HG03175 (cell line): ENCODE results near the gene SH2B2.
"Not testable (repeated sequence)": the region's sequence is repeated elsewhere in the genome, so short reads cannot be mapped to it uniquely, and the experiment has no call there.

Source experiments
- ATAC-seq: cut with Tn5 transposase; IDR thresholded peaks from one replicate; pipeline ENCODE4 v1.9.1; 2021; ENCODE audit warnings: mild to moderate bottlenecking, moderate library complexity; ENCODE audit not compliant: unreplicated experiment

SH2B2 gene

DNA sequence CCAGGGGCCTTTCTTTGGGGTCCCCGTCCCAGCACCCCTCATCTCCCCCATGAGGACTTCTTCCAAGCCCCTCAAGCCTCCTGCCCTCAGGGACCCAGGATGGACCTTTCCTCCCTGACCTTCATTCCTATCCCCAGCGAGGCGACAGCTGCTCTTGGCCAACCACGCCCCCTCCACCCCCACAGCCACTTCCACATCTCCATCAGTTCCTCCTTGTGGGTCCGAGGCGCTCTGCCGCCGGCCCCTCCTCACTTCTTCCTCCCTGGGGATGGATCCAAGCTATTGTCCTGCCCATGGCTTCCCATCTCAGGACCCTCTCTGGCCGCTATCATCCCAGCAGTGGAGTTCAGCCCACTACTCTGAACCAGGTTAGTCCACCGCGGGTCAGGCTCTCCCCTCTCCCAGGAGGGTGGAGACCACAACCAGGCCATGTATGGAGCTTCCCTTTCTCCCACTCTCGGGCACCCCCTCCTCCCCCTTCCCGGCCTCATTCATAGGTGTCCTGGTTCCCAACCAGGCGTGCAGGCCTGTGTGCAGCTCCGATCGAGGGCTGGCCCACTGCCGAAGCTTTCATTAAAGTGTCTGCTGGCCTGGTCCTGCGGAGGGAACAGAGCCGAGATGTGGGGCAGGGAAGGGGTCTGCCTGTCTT, 1.7 kb upstream of the SH2B2 start:
- no peak for ATAC-seq

DNA sequence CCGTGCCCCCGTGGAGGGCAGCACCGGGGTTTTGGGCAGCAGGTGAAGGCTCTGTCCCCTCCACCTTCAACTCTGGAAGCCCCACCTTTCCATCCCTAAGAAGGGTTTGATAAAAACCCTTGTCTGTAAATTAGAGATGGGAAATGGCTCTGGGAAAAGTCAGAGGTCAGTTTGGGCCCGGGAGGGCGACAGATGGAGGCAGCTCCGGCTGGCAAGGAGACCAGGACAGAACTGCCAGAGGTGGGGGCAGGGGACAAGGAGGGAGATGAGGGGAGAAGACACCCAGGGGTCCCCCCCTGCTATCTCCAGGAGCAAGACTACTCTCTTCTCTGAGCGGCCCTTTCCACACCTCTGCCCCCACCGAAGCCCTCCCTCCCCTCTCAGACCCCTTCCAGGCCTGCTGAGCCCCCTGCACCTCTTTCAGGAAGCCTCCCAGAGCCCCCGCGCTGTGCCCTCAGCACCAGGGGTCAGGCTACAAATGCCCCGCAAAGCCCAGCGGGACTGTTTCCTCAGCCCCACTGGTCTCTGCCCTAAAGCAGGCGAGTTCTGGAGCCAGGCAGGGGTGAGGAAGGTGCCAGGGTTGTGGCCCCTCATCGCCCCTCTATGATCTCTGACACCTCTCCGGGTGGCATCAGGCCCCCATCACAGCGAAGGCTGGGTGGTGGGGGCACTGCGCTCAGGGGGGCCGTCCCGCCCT, 980 bp upstream of the SH2B2 start:
- ATAC-seq, result no peak

DNA sequence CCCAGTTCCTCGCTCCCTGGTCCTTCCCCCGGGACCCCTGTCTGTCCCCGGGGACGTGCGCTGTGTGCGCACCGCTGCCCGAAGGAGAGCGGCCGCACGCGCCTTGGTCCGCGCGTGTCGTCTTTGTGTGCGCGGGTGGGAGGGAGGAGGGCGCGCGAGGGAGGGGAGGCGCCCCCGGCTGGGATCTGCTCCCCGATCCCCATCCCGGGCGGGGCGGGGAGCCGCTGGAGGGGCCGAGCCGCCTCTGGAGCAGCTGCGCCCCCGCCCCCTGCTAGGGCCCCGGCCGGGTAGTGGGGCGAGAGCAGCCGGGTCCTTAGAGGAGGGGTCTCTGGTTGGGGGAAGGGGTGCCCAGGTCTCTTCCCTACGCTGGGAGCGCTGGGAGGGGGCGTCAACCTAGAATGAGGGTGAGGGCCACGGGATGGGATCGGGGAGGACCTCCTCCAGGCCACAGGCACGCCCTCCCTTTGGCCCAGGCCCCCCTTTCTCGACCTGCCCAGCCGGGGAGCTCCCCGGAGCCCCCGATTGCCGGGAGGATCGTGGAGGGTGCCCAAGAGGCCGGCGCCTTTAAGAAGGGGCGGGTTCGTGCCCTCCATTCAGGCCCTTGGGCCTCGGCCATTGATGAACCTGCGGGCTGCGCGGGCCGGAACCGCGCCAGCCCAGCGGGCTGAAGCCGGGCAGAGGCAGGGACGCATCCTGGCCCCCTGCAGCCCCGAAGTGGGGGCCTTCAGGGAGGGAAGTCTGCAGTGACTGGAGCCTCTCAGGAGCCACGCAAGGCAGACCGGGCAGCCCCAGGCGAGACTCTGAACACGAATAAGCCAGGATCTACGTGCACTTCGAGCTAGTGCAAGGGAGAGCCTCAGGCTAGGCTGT, 678 bp downstream of the SH2B2 start:
- peak; percentile 13 for ATAC-seq

DNA sequence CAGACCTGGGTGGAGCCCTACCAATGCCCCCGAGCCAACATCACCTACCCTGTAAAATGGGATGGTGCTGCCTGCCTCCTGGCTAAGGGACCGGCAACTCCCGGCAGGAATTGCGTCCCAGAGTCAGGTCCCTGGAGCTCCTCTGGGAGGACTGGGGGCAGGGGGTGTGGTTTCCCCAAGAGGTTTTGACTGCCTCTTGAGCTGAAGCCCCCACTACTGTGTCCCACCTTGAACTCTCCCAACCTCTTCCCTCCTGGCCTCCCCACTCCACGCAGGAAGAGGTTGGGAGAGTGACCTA, 1.3 kb downstream of the SH2B2 start:
- no peak for ATAC-seq

DNA sequence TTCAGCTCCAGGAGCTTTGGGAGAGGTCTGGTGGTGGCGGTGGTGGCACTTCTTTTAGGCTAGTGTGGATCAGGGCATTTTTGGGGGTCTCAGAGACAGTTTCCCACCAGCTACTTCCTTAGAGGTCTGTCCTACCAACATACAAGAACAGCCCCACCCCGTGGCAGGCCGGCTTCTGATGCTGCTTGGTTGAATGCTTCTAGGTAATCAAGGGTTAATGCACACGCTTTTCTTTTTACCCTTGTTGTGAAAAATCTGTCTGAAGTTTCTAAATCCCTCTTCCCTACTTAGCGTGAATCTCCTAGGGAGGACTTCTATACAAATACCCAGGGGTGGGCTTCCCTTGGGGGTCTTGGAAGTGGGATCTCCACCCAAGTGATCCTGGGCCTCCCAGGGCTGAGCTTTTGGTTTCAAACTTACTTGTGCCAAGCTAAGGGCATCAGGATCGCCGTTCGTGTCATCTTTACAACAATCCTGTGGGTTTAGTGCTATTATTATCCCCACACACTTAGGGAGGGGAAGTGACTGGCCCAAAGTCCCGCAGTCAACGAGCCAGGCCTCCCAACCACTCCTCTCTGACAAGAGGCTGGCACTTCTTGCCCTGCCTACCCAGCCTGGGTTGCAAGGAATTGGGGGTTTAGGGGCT, 1.7 kb downstream of the SH2B2 start:
- no peak for ATAC-seq

DNA sequence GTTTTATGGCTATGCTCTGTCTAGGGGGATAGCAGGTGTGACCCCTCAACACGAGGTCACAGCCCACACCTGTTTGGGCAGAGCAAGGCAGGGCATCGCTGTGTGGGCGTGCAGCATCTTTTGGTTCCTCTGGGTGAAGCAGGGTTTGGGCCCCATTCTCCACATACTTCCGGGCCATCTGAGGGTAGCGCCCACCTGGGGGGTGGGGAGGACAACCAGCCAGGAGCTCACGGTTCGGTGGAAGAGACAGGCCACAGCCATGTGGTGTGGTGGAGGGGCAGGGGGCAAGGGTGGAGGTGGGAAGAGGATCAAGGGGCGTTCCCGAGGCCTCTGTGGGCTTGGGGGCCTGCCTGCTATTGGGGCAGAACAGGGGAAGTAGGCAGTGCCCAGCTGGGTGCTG, 2.4 kb downstream of the SH2B2 start:
- ATAC-seq, result no peak

DNA sequence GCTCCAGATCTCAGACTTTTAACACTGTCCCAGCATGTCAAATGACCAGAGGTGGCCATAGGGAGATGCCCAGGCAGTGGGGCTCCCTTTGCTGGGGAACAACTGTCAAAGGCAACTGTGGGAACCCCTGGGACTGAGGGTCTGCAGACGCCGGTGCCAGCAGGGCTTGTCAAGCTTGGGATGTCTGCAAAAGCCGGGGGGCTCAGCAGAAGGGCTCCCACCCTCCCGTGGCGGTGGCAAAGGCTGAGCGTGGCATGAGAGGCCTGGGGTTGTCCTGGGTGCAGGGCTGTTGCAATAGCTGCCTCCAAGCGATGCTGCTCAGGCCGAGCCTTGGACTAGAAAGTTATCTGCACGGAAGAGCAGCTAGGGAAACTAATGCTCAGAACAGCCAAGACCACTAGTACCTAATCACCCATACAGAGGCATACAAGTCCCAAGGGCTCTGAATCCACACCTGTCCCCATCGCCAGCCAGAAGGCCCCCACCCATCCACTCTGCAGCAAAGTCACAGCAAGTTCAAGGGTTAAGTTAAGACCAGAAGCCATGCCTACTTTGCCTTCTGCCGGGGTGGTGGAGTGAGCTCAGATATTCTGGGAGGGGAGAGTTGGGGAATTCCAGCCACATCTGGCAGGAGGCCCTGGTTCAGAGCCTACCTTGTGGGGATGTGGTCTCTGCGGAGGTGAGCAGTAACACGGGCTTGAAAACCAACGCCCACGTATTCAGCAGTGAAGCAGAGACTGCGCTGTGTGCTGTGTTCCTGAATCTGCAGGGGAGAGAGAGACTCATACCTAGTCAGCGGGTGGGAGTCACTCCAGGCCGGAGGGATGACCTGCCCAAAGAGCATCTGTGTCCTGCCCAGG, 4.6 kb downstream of the SH2B2 start:
- ATAC-seq, result peak; percentile 34

DNA sequence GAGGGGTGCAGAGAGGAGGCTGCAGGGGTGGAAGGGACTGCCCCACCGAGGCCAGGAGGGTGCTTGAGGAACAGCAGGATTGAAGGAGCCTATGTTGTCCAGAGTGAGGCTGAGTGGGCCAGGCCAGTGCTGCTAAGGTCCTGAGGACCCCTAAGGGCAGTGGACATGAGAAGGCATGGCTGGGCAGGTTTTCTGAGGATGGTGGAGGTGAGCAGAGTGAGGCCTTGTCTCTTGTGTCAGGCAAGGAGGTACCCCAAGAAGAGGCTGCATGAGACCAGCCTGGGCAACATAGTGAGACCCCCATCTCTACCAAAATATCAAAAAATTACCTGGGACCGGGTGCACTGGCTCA, 5.2 kb downstream of the SH2B2 start:
- ATAC-seq, result no peak

DNA sequence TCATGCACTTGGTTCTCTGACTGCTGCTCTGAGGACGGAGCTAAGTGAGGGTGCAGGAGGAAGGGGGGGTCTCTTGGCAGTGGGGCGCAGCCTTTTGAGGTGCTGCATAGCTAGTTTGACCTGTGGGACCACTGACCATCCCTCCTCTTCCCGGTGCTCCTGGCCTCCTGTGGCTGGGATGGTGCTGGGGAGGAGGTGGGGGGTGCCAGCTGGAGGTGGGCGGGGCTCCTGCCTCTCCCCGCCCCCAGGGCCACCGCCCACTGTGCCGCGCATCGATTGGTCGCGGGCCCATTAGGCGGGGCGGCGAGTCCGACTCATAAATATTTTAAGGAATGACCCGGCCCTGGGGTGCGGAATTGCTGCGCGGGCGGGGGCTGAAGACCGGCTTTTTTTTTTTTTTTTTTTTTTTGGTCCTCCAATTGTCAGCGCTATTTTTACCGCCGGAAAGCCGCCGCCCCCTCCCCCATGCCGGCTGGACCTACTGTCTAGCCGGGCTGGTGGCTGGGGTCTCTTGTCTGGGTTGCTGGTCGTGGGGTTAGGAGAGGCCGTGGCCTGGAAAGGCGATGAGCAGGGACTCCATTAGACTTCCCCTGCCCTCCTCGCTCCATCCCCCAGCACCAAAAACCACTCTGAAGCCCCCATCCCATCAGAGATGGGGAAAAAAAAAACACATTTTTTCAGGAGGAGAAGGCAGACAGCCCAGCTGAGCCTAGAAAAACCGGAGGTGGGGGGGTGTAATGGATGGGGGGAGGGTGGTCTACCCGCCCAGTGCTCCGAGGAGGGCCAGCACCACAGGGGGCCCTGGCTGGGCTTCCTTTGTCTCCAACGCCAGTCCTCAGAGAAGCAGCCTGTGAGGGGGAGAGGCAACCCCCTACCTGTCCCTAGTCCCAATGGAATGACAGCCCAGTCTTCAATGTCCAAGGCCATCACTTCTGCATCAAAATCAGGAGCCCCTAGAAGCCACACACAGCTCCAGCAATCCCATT, 6.4 kb downstream of the SH2B2 start:
- no peak for ATAC-seq

DNA sequence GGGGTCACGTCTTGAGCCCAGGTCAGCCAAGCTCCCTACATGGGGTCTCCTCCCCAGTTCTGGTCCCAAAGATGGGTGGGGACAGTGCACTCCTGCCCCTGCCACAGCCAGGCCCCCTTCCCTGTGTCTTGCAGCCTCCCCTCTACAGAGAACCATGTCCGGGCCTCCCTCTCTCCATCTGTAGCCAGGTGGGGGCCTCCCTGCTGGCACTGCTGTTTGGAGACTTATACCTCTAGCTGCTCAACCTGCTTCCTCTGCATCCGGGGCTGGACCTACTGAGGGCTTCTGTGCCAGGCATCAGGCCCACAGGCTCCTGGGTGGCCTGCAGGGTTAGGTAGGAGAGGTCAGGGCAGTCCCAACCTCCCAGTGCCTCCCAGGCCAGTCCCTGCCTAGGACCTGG, 7.9 kb downstream of the SH2B2 start:
- no peak for ATAC-seq

DNA sequence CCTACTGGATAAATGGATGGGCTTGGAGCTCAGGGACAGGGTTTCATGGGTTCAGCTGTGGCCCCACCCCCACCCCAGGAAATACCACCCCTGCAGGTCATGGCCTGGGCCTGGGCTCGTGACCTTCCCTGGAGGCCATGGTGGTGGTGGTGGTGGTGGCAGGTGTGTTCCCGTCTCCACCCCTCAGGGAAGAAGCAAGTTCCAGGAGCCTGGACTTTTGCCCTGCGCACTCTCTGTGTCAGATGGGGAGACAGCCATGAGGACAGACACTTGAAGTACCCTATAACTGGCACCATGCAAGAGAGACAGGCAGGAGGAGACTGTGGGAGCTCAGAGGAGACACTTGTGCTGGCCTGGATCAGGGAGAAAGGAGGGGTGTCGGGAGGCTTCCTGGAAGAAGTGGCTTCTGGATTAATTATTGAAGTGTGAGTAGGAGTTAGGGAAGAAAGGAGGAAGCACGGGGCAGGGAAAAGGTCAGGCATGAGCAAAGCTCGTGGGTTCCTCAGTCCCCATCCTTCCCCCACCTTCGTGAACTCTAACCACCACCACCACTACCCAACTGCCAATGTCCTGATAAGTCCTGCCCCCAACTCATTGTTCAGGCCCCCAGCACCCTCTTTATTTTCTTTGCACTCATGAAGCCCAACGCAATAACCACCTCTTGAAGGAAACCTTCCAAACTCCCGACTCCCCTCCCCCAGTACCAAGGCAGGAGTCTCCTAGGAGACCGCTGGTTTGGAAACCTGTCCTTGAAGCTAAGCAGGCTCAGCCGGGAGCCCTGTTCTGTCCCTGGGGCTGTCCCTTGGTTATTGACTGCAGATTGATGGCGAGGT, 8.9 kb downstream of the SH2B2 start:
- ATAC-seq, result no peak

DNA sequence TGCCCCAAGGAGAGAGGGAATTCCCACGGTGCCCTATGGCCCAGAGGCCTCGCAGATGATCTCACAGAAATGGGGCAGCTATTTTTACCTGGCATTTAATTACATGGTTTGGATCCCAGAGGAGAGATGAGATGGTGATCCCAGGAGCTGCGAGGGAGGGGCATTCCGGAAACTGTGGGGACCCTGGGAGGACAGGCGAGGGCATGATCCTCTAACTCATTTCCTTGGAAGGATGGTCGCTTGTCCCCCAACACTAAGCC, 9.4 kb downstream of the SH2B2 start:
- no peak for ATAC-seq

DNA sequence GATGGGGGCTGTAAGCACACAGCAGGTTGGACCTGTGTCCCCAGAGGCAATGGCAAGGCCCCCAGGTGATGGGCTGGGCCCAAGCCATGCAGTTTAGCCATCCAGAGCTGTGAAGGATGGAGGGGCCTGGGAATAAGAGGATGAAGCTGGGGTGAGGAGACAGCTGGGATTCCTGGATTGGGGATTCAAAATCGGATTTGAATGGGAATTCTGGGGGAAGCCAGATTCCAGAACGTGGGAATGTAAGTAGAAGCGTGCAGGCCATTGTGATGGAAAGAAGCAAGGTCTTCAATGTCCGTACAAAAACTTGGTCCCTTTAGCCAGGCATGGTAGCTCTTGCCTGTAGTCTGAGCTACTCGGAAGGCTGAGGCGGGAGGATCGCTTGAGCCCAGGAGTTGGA, 9.8 kb downstream of the SH2B2 start:
- no peak for ATAC-seq

DNA sequence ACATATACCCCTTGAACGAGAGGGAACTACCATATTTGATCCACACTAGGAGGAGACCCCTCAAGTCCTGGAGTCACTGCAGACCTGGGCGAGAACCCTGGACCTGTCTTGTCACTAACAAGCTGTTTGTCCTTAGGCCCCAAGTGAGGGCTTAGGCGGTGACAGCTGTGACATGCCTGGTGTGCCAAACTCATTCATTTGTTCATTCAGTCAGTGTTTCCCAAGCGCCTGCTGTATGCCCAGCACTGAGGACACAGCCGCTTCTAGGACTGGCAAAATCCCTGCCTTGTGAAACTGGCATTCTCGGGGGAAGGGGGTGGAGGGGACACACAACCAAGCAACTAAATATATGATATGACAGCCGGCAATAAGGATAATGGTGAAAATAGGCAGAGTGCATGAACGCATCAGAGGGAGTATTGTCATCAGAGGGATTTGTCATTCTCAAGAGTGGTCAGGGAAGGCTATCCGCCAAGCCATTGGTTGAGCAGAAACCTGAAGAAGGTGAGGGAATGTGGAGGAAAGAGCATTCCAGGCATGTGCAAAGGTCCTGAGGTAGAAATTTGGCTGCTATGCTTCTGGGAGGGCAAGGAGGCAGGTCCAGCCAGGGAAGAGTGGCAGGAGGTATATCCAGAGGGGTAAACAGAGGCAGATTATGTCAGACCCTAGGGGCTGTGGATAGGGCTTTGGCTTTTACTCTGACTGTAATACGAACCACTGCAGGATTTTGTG, 11.0 kb downstream of the SH2B2 start:
- ATAC-seq, result no peak

DNA sequence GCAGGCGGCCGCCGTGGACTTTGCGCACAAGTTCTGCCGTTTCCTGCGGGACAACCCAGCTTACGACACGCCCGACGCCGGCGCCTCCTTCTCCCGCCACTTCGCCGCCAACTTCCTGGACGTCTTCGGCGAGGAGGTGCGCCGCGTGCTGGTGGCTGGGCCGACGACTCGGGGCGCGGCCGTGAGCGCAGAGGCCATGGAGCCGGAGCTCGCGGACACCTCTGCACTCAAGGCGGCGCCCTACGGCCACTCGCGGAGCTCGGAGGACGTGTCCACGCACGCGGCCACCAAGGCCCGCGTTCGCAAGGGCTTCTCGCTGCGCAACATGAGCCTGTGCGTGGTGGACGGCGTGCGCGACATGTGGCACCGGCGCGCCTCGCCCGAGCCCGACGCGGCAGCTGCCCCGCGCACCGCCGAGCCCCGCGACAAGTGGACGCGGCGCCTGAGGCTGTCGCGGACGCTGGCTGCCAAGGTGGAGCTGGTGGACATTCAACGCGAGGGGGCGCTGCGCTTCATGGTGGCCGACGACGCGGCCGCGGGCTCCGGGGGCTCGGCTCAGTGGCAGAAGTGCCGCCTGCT, 14.1 kb downstream of the SH2B2 start:
- ATAC-seq, result no peak

DNA sequence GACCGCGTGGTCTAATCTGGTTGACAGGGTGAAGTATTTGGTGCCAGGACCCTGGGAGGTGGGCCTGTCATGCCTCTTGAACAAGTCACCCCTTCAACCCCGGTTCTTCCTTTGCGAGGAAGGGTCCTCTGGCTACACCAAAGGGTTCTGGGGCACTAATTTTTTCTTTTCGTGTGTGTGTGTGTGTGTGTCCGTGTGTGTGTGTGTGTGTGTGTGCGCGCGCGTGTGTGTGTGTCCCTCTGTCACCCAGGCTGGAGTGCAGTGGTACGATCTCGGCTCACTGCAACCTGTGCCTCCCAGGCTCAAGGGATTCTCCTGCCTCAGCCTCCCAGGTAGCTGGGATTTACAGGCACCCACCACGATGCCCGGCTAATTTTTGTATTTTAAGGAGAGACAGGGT, 14.7 kb downstream of the SH2B2 start:
- ATAC-seq, result not testable (repeated sequence)

DNA sequence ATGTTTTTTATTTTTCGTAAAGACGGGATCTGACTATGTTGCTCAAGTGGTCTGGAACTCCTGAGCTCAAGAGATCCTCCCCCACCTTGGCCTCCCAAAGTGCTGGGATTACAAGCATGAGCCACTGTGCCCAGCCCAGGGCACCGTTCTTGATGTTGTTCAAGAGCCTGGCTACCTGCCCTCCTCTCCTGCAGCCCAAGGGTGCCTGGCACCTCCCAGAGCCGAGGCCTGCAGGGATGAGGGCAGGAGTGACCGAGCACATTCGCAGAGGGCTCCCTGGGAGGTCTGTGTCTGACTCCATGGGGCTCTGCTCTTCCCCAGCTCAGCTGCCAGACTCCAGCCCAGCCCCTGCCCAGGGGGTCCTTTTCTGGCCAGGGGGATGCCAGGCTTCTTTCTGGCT, 15.4 kb downstream of the SH2B2 start:
- no peak for ATAC-seq
